Tongue (tissue), 2 donors: ENCODE measurements around the gene BAIAP2. TPM values are rescaled to one million over a fixed set of nuclear protein-coding genes. Genes with fewer than 3 reads are reported as not detected.
"Not testable (repeated sequence)": the region's sequence is repeated elsewhere in the genome, so short reads cannot be mapped to it uniquely, and the experiment has no call there.

Experiments
- DNase-seq: peaks from one replicate; pipeline ENCODE4 v3.0.0-alpha.2; 2015
- total RNA-seq: library from RNA; depleted of rRNA; stranded (reverse); fragments of >200 nt; gene quantifications from one replicate; pipeline ENCODE4 v1.2.3, GENCODE V29; 2014

The BAIAP2 gene
- total RNA-seq, 1 donor from 2014 or later: 73.9 TPM

- DNase-seq: no peak
Observed at GRCh38 chr17:81140695-81141094, 105.7 kb downstream of the BAIAP2 start.

GRCh38 chr17:81142301-81143199, 107.6 kb downstream of the BAIAP2 start:
- DNase-seq: peak; percentile 91

GRCh38 chr17:81143200-81143527, 108.2 kb downstream of the BAIAP2 start:
- DNase-seq: no peak

GRCh38 chr17:81143717-81144422, 108.9 kb downstream of the BAIAP2 start:
- DNase-seq: no peak

- DNase-seq: no peak
Observed at GRCh38 chr17:81144423-81144781, 109.5 kb downstream of the BAIAP2 start.

GRCh38 chr17:81146208-81146607, 111.3 kb downstream of the BAIAP2 start:
- DNase-seq: not testable (repeated sequence)

GRCh38 chr17:81147701-81148100, 112.8 kb downstream of the BAIAP2 start:
- DNase-seq: no peak

- DNase-seq: no peak
Observed at GRCh38 chr17:81148571-81148970, 113.6 kb downstream of the BAIAP2 start.

GRCh38 chr17:81148986-81149533, 114.1 kb downstream of the BAIAP2 start:
- no peak for DNase-seq

- no peak for DNase-seq
Observed at GRCh38 chr17:81150377-81151077, 115.6 kb downstream of the BAIAP2 start.

GRCh38 chr17:81151278-81151677, 116.3 kb downstream of the BAIAP2 start:
- DNase-seq: no peak

GRCh38 chr17:81152288-81152828, 117.4 kb downstream of the BAIAP2 start:
- DNase-seq: no peak

GRCh38 chr17:81153340-81153803, 118.4 kb downstream of the BAIAP2 start:
- DNase-seq: peak; percentile 52

GRCh38 chr17:81154016-81154415, 119.1 kb downstream of the BAIAP2 start:
- not testable (repeated sequence) for DNase-seq

- no peak for DNase-seq
Observed at GRCh38 chr17:81154961-81155360, 120.0 kb downstream of the BAIAP2 start.

- DNase-seq: no peak
Observed at GRCh38 chr17:81156866-81157805, 122.2 kb downstream of the BAIAP2 start.

GRCh38 chr17:81157848-81158687, 123.1 kb downstream of the BAIAP2 start:
- DNase-seq: no peak

- no peak for DNase-seq
Observed at GRCh38 chr17:81158688-81159590, 124.0 kb downstream of the BAIAP2 start.
